KMS-11 (cell line): Measurements from ENCODE around the gene KCND3.

Experiments
- H2AFZ ChIP-seq: fragments of 200-600 bp; sonication (generic); 2 replicates; pipeline ENCODE4 v1.6.1; 2016; ENCODE audit warnings: antibody characterized with exemption, mixed run types, low read depth
- H3K27ac ChIP-seq: fragments of 200-600 bp; sonication (generic); 2 replicates; pipeline ENCODE4 v1.6.1; 2016; ENCODE audit warnings: mild to moderate bottlenecking, mixed run types
- H3K27me3 ChIP-seq: fragments of 200-600 bp; sonication (generic); 2 replicates; pipeline ENCODE4 v1.6.1; 2017; ENCODE audit warnings: mild to moderate bottlenecking, low read depth, mixed run types, moderate library complexity; ENCODE audit not compliant: insufficient read depth
- H3K36me3 ChIP-seq: fragments of 200-600 bp; sonication (generic); 2 replicates; pipeline ENCODE4 v1.6.1; 2017; ENCODE audit warnings: mild to moderate bottlenecking, mixed run types; ENCODE audit not compliant: insufficient read depth
- H3K4me1 ChIP-seq: fragments of 200-600 bp; sonication (generic); 2 replicates; pipeline ENCODE4 v1.6.1; 2016; ENCODE audit warnings: mild to moderate bottlenecking, low read depth, mixed run types; ENCODE audit not compliant: poor library complexity, severe bottlenecking
- H3K4me2 ChIP-seq: fragments of 200-600 bp; sonication (generic); 2 replicates; pipeline ENCODE4 v1.7.0; 2016; ENCODE audit warnings: mild to moderate bottlenecking, mixed run types
- H3K4me3 ChIP-seq: fragments of 200-600 bp; sonication (generic); IDR thresholded peaks from 2 replicates; pipeline ENCODE4 v1.6.1; 2017; ENCODE audit warnings: low read depth, low read length, mixed read lengths; ENCODE audit not compliant: insufficient read depth
- H3K79me2 ChIP-seq: fragments of 200-600 bp; sonication (generic); 2 replicates; pipeline ENCODE4 v1.6.1; 2016; ENCODE audit warnings: low read depth, mixed run types; ENCODE audit not compliant: insufficient read depth
- H3K9ac ChIP-seq: fragments of 200-600 bp; sonication (generic); 2 replicates; pipeline ENCODE4 v1.6.1; 2016; ENCODE audit warnings: mild to moderate bottlenecking, mixed run types
- H4K20me1 ChIP-seq: fragments of 200-600 bp; sonication (generic); 2 replicates; pipeline ENCODE4 v1.6.1; 2016; ENCODE audit warnings: mild to moderate bottlenecking, mixed run types; ENCODE audit not compliant: insufficient read depth
- TF ChIP-seq, protein P1 (sequence below): fragments of 200-600 bp; sonication (generic); conservative IDR thresholded peaks from 2 replicates; pipeline ENCODE4 v1.6.1; 2017; ENCODE audit warnings: low read depth, mild to moderate bottlenecking, antibody characterized with exemption, low read length, moderate library complexity, mixed read lengths

The KCND3 gene

DNA sequence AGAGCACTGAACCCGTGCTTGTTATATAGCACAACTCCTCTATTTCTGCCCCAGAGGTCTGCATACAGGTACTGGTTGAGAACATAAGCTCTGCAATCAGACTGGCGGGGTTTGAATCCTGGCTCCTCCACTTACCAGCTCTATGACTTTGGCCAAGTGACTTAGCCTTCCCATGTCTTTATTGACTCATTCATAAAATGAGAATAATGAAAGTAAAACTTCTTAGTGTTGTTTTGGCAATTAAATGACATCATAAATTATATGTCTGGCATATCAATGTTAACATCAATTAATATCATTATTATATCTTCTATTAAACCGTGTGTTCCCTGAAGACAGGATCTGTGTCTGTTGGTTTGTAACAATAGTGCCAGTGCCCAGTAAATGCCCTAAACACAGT is 254.6 kb downstream of the KCND3 start:
- no peak overlapping the region for H2AFZ ChIP-seq
- no peak overlapping the region for H3K4me3 ChIP-seq
- H3K36me3 ChIP-seq, result no peaks in the 10 kb centered on the region
- H3K4me2 ChIP-seq, result no peak overlapping the region
- H3K9ac ChIP-seq, result no peak overlapping the region
- H3K27me3 ChIP-seq, result no peaks in the 10 kb centered on the region
- H3K27ac ChIP-seq, result no peak overlapping the region
- H3K4me1 ChIP-seq, result peaks cover 9% of the 10 kb centered on the region
- no peaks in the 10 kb centered on the region for H4K20me1 ChIP-seq
- no peaks in the 10 kb centered on the region for H3K79me2 ChIP-seq
- TF ChIP-seq, protein P1, sequence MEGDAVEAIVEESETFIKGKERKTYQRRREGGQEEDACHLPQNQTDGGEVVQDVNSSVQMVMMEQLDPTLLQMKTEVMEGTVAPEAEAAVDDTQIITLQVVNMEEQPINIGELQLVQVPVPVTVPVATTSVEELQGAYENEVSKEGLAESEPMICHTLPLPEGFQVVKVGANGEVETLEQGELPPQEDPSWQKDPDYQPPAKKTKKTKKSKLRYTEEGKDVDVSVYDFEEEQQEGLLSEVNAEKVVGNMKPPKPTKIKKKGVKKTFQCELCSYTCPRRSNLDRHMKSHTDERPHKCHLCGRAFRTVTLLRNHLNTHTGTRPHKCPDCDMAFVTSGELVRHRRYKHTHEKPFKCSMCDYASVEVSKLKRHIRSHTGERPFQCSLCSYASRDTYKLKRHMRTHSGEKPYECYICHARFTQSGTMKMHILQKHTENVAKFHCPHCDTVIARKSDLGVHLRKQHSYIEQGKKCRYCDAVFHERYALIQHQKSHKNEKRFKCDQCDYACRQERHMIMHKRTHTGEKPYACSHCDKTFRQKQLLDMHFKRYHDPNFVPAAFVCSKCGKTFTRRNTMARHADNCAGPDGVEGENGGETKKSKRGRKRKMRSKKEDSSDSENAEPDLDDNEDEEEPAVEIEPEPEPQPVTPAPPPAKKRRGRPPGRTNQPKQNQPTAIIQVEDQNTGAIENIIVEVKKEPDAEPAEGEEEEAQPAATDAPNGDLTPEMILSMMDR, result no peak

DNA sequence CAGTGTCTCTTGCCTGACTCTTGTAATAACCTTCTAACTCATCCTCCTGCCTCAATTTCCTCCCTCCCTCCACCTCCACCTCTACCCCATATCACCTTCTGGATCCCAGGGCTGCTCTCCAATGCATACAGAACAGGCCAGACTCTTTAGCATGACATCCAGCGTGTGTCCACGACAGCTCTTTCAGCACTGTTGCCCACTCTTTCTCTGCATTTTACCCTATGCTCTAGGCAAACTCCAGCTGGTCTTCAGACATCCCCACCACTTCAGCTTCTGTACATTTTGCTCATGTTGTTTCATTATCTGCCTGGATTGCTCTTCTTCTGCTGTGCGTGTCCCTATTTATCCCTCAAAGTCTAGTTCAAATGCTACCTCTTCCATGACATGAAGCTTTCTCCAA is 255.0 kb downstream of the KCND3 start:
- Histone ChIP-seq H3K4me3 (no peak overlapping the region), H2AFZ (no peak overlapping the region), H3K27ac (no peak overlapping the region), H3K79me2 (no peaks in the 10 kb centered on the region), H4K20me1 (no peaks in the 10 kb centered on the region), H3K9ac (no peak overlapping the region), H3K4me2 (no peak overlapping the region), H3K27me3 (no peaks in the 10 kb centered on the region), H3K36me3 (no peaks in the 10 kb centered on the region), H3K4me1 (peaks cover 9% of the 10 kb centered on the region)
- TF ChIP-seq, protein P1, result no peak

DNA sequence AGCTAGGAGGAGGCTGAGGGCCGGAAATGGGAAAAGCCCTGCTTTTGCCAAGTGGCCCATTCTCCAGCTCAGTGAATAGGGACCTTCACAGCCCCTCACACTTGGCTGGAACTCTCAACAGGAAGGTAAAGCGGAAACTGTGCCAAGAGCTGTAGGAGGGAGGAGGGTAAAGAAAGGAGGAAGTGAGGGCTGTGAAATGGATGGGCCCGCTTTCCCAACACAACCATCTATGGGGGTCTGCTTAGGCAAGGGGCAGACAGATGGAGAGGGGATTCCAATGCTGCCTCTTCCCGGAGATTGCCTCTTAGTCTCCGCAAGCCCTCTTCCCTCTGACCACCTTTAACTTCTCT is 255.5 kb downstream of the KCND3 start:
- Histone ChIP-seq H3K4me3 (no peak overlapping the region), H3K4me1 (peaks cover 9% of the 10 kb centered on the region), H3K9ac (no peak overlapping the region), H3K36me3 (no peaks in the 10 kb centered on the region), H2AFZ (no peak overlapping the region), H3K4me2 (no peak overlapping the region), H3K79me2 (no peaks in the 10 kb centered on the region), H3K27me3 (no peaks in the 10 kb centered on the region), H3K27ac (no peak overlapping the region), H4K20me1 (no peaks in the 10 kb centered on the region)
- TF ChIP-seq, protein P1, result no peak

DNA sequence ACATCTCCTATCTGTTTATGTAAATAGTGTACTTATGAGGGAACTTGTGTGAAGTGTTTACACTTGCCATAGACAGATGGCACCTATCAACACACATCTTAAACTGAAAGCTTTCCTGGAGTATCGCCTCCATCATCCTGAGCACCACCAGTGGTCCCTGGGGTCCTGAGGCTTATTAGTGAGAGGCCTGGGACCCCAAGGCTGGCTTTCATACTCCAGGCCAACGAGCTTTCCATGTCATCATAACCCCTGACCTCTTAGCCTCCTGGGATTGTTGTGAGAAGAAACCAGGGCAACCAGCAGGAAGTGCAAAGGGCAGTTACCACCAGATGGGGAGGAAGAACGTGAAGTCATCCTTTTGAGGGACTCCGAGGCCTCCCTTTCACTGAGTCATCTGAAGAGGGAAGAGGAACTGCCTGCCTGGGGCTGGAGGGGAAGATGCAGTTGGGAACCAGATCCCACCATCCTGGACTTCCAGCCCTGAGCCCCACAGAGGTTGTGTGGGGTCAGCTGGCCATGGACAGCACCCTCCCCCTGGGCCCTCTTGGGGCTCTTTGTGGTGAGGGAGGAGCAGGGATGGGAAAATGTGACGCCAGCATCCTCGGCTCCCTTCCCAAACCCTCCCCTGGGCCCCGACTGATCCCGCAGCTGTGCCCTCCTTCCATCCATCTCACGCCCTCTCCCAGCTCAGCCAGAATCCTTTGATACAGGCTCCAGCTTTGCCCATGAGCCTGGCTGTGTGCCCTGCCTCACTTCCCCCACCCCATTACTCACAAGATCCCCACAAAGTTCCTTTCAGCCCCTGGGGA is 256.1 kb downstream of the KCND3 start:
- H3K27me3 ChIP-seq, result no peaks in the 10 kb centered on the region
- no peaks in the 10 kb centered on the region for H3K36me3 ChIP-seq
- no peaks in the 10 kb centered on the region for H3K79me2 ChIP-seq
- no peak overlapping the region for H2AFZ ChIP-seq
- no peak overlapping the region for H3K9ac ChIP-seq
- H3K4me3 ChIP-seq, result no peak overlapping the region
- peaks cover 9% of the 10 kb centered on the region for H3K4me1 ChIP-seq
- no peak overlapping the region for H3K4me2 ChIP-seq
- H4K20me1 ChIP-seq, result no peaks in the 10 kb centered on the region
- TF ChIP-seq, protein P1, result no peak
- H3K27ac ChIP-seq, result no peak overlapping the region
